Naive B cell (primary cell): Measurements from ENCODE around the gene GBF1. TPM values are rescaled to one million over a fixed set of nuclear protein-coding genes. Genes with fewer than 3 reads are reported as not detected.

Experiments used
- ATAC-seq, 2 donors: fragments of 150-1000 bp; cut with Tn5 transposase; 2 replicates each; pipeline ENCODE4 v1.10.0; 2021; ENCODE audit warnings: low read depth in 2 of 2, mild to moderate bottlenecking in 2 of 2, moderate library complexity in 2 of 2
- DNase-seq: peaks from one replicate; pipeline ENCODE4 v3.0.0; 2022
- H3K27ac Mint-ChIP-seq, 6 donors: one replicate each; pipeline ENCODE4 v1.8.0; 2020 to 2022; ENCODE audit warnings: mild to moderate bottlenecking in 6 of 6, mixed read lengths in 6 of 6, moderate library complexity in 5 of 6, inconsistent platforms in 2 of 6
- H3K27me3 Mint-ChIP-seq, 3 donors: one replicate each; pipeline ENCODE4 v1.8.0; 2021 to 2022; ENCODE audit warnings: mixed read lengths in 3 of 3, mild to moderate bottlenecking in 1 of 3
- H3K36me3 Mint-ChIP-seq, 2 donors: one replicate each; pipeline ENCODE4 v1.8.0; 2020 to 2022; ENCODE audit warnings: mixed read lengths in 2 of 2, inconsistent platforms in 1 of 2, mild to moderate bottlenecking in 1 of 2
- H3K4me1 Mint-ChIP-seq, 3 donors: one replicate each; pipeline ENCODE4 v1.8.0; 2020 to 2022; ENCODE audit warnings: mixed read lengths in 3 of 3, inconsistent platforms in 1 of 3, mild to moderate bottlenecking in 1 of 3, moderate library complexity in 1 of 3
- H3K4me3 Mint-ChIP-seq, 8 donors: one replicate each; pipeline ENCODE4 v1.8.0; 2020 to 2022; ENCODE audit warnings: mild to moderate bottlenecking in 8 of 8, mixed read lengths in 8 of 8, moderate library complexity in 8 of 8, inconsistent platforms in 2 of 8
- H3K9me3 Mint-ChIP-seq, 7 donors: one replicate each; pipeline ENCODE4 v1.8.0; 2020 to 2022; ENCODE audit warnings: mixed read lengths in 7 of 7, mild to moderate bottlenecking in 5 of 7, inconsistent platforms in 2 of 7, moderate library complexity in 1 of 7
- polyA plus RNA-seq, 6 donors: library from polyadenylated mRNA; unstranded; fragments of 300-500 nt; fragmentation: Illumina TruSeq; gene quantifications; one replicate each; pipeline ENCODE4 v1.2.3, GENCODE V29; 2021; ENCODE audit warnings: low read depth in 6 of 6

The GBF1 gene
- polyA plus RNA-seq, 6 donors from 2014 or later, result 3.9 to 14.8 (median 6.2) TPM

GRCh38 chr10:102392306-102392705, 147.0 kb downstream of the GBF1 start:
- H3K27me3 Mint-ChIP-seq, result peaks cover 0 to 5% (median 4%) of the 10 kb centered on the region in 3 donors
- H3K27ac Mint-ChIP-seq, result peak overlapping the region in 3 of 6 donors; percentile 89 to 100 (median 100)
- no peaks in the 10 kb centered on the region for H3K9me3 Mint-ChIP-seq
- DNase-seq, result no peak
- no peak for ATAC-seq
- H3K4me1 Mint-ChIP-seq, result peaks cover 19 to 36% (median 28%) of the 10 kb centered on the region in 3 donors
- peak overlapping the region in 4 of 8 donors; percentile 6 to 99 (median 96) for H3K4me3 Mint-ChIP-seq
- no peaks in the 10 kb centered on the region for H3K36me3 Mint-ChIP-seq

DNA sequence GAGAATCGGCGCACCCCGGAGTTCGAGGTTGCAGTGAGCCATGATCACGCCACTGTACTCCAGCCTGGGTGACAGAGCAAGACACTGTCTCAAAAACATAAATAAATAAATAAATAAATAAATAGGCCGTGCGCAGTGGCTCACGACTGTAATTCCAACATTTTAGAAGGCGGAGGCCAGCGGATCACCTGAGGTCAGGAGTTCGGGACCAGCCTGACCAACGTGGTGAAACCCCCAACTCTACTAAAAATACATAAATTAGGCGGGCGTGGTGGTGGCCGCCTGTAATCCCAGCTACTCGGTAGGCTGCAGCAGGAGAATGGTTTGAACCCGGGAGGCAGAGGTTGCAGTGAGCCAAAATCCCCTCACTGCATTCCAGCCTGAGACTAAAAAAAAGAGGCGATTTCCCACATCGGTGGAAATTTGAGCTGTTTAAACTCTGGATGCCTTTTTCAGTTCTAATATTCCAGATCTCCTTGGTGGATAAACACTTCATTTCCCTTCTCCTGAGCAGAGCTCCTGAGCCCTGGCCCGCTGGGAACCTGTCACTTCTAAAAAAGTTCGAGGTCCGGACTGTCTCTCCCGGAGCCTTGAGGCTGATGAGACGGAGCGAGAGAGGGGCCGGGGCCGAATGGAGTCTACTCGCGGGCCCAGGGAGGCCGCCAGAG, 148.2 kb downstream of the GBF1 start:
- no peaks in the 10 kb centered on the region for H3K9me3 Mint-ChIP-seq
- peaks cover 0 to 7% of the 10 kb centered on the region in 2 donors for H3K36me3 Mint-ChIP-seq
- no peak for ATAC-seq
- H3K4me1 Mint-ChIP-seq, result peaks cover 24 to 45% (median 40%) of the 10 kb centered on the region in 3 donors
- peak overlapping the region; percentile 100 for H3K27ac Mint-ChIP-seq
- H3K4me3 Mint-ChIP-seq, result peak overlapping the region; percentile 92 to 99 (median 98)
- DNase-seq, result no peak
- H3K27me3 Mint-ChIP-seq, result peaks cover 0 to 5% (median 4%) of the 10 kb centered on the region in 3 donors

GRCh38 chr10:102394079-102394800, 148.9 kb downstream of the GBF1 start:
- Mint-ChIP-seq H3K4me1 (peaks cover 28 to 50% (median 45%) of the 10 kb centered on the region in 3 donors), H3K27me3 (peaks cover 0 to 5% (median 4%) of the 10 kb centered on the region in 3 donors)

DNA sequence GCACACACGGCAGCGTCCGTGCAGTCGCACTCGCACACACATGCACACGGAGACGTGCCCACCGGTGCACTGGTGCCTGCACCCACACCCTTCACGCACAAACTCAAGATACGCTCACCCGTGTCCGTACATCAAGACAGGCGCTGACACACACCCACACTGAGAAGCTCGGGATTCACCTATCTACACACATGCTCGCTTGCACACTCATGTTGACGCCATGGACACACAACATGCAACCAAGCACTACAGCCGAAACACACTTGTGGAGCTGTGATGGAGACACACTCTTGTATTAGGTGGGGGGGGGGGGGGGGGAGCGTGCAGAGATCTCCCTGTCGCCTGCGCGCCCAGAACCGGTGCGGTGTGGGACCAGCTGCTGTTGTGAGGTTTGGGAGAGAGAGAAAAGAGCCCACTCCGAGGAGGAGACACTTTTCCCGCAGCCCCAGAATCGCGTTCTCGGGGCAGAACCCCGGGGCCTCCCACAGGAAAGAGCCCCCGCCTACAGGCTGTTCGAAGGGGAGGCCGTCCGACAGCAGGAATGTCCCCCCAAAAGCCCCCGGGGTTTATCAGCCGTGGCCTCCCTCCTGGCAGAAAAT, 149.6 kb downstream of the GBF1 start:
- peak overlapping the region; percentile 92 to 99 (median 98) for H3K4me3 Mint-ChIP-seq
- peaks cover 0 to 8% of the 10 kb centered on the region in 2 donors for H3K36me3 Mint-ChIP-seq
- ATAC-seq (peak; percentile 22 to 23), DNase-seq (no peak)
- peaks cover 0 to 2% (median 2%) of the 10 kb centered on the region in 3 donors for H3K27me3 Mint-ChIP-seq
- H3K27ac Mint-ChIP-seq, result peak overlapping the region; percentile 100
- no peaks in the 10 kb centered on the region for H3K9me3 Mint-ChIP-seq
- H3K4me1 Mint-ChIP-seq, result peaks cover 34 to 54% (median 50%) of the 10 kb centered on the region in 3 donors

More at GRCh38 chr10:102394079-102394800, 148.9 kb downstream of the GBF1 start:
- ATAC-seq, result peak; percentile 71 to 74
- DNase-seq, result peak; percentile 100
- Mint-ChIP-seq H3K36me3 (peaks cover 0 to 8% of the 10 kb centered on the region in 2 donors), H3K27ac (peak overlapping the region; percentile 100), H3K9me3 (no peaks in the 10 kb centered on the region), H3K4me3 (peak overlapping the region; percentile 92 to 99 (median 98))

GRCh38 chr10:102395400-102396316, 150.3 kb downstream of the GBF1 start, which contains the start of gene NFKB2:
NFKB2 (plus strand) TSS chr10:102395705; CDS start chr10:102395960, 255 bp downstream.
- Mint-ChIP-seq H3K4me3 (peak within 1 kb of the TSS; percentile 92 to 99 (median 98)), H3K9me3 (no peaks in the 10 kb centered on the region), H3K36me3 (peaks cover 0 to 8% of the 10 kb centered on the region in 2 donors), H3K27ac (peak within 1 kb of the TSS; percentile 100), H3K27me3 (no peaks in the 10 kb centered on the region), H3K4me1 (peaks cover 37 to 57% (median 55%) of the 10 kb centered on the region in 3 donors)
- ATAC-seq, result peak; percentile 27 to 40
- peak; percentile 94 for DNase-seq

- Mint-ChIP-seq H3K36me3 (peaks cover 0 to 8% of the 10 kb centered on the region in 2 donors), H3K4me1 (peaks cover 38 to 59% (median 57%) of the 10 kb centered on the region in 3 donors), H3K4me3 (peak overlapping the region; percentile 92 to 99 (median 98)), H3K27ac (peak overlapping the region; percentile 100), H3K27me3 (no peaks in the 10 kb centered on the region), H3K9me3 (no peaks in the 10 kb centered on the region)
- DNase-seq (no peak), ATAC-seq (no peak)
Measured at GRCh38 chr10:102396317-102396650, 151.0 kb downstream of the GBF1 start.

GRCh38 chr10:102396730-102397151, 151.4 kb downstream of the GBF1 start:
- H3K4me3 Mint-ChIP-seq, result peak overlapping the region; percentile 59 to 99 (median 98)
- no peaks in the 10 kb centered on the region for H3K27me3 Mint-ChIP-seq
- no peak for DNase-seq
- peaks cover 38 to 61% (median 60%) of the 10 kb centered on the region in 3 donors for H3K4me1 Mint-ChIP-seq
- peak overlapping the region; percentile 100 for H3K27ac Mint-ChIP-seq
- ATAC-seq, result no peak
- H3K36me3 Mint-ChIP-seq, result peaks cover 0 to 8% of the 10 kb centered on the region in 2 donors
- H3K9me3 Mint-ChIP-seq, result no peaks in the 10 kb centered on the region

GRCh38 chr10:102397222-102398171, 152.2 kb downstream of the GBF1 start:
- Mint-ChIP-seq H3K27me3 (no peaks in the 10 kb centered on the region), H3K4me3 (peak overlapping the region; percentile 59 to 99 (median 98)), H3K27ac (peak overlapping the region; percentile 92 to 100 (median 100)), H3K36me3 (peaks cover 0 to 8% of the 10 kb centered on the region in 2 donors), H3K4me1 (peaks cover 38 to 61% (median 60%) of the 10 kb centered on the region in 3 donors), H3K9me3 (no peaks in the 10 kb centered on the region)
- DNase-seq (no peak), ATAC-seq (no peak)

DNA sequence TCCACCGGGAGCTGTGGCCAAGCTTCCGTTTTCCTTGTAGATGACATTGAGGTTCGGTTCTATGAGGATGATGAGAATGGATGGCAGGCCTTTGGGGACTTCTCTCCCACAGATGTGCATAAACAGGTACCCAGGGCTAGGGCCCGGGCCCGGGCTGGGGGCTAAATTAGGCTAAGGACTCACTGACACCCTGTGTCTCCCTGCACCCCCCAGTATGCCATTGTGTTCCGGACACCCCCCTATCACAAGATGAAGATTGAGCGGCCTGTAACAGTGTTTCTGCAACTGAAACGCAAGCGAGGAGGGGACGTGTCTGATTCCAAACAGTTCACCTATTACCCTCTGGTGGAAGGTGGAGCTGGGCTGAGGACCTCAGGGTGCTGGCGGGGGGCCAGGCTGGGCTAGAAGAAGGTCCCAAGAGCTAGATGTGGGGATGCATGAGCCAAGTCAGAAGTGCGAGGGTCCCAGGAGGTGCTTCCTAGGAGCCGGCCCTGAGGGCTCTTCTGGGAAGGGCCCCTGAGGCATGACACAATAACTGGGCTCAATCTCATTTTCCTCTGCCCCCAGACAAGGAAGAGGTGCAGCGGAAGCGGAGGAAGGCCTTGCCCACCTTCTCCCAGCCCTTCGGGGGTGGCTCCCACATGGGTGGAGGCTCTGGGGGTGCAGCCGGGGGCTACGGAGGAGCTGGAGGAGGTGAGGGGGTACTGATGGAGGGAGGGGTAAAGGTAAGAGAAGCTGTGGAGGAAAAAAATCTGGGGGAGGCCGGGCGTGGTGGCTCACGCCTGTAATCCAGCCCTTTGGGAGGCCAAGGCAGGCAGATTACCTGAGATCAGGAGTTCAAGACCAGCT, 153.1 kb downstream of the GBF1 start:
- DNase-seq (no peak), ATAC-seq (no peak)
- Mint-ChIP-seq H3K4me1 (peaks cover 33 to 57% (median 53%) of the 10 kb centered on the region in 3 donors), H3K9me3 (no peaks in the 10 kb centered on the region), H3K4me3 (peak overlapping the region; percentile 66 to 99 (median 77)), H3K36me3 (peaks cover 0 to 8% of the 10 kb centered on the region in 2 donors), H3K27ac (peak overlapping the region; percentile 90 to 100 (median 94)), H3K27me3 (no peaks in the 10 kb centered on the region)

GRCh38 chr10:102399217-102400021, 154.1 kb downstream of the GBF1 start:
- H3K4me3 Mint-ChIP-seq, result peak overlapping the region; percentile 74 to 99 (median 77)
- ATAC-seq, result peak; percentile 41 to 54
- no peaks in the 10 kb centered on the region for H3K27me3 Mint-ChIP-seq

More at GRCh38 chr10:102399217-102400021, 154.1 kb downstream of the GBF1 start:
- Mint-ChIP-seq H3K4me1 (peaks cover 35 to 53% (median 51%) of the 10 kb centered on the region in 3 donors), H3K27ac (peak overlapping the region; percentile 77 to 100 (median 94)), H3K36me3 (peaks cover 0 to 8% of the 10 kb centered on the region in 2 donors), H3K9me3 (no peaks in the 10 kb centered on the region)
- DNase-seq, result peak; percentile 87
